HG02798 (cell line): Measurements from ENCODE around the gene GRK6.

ENCODE experiments used
- ATAC-seq: cut with Tn5 transposase; IDR thresholded peaks from one replicate; pipeline ENCODE4 v1.9.1; 2021; ENCODE audit warnings: mild to moderate bottlenecking; ENCODE audit not compliant: unreplicated experiment, poor library complexity

The GRK6 gene

DNA sequence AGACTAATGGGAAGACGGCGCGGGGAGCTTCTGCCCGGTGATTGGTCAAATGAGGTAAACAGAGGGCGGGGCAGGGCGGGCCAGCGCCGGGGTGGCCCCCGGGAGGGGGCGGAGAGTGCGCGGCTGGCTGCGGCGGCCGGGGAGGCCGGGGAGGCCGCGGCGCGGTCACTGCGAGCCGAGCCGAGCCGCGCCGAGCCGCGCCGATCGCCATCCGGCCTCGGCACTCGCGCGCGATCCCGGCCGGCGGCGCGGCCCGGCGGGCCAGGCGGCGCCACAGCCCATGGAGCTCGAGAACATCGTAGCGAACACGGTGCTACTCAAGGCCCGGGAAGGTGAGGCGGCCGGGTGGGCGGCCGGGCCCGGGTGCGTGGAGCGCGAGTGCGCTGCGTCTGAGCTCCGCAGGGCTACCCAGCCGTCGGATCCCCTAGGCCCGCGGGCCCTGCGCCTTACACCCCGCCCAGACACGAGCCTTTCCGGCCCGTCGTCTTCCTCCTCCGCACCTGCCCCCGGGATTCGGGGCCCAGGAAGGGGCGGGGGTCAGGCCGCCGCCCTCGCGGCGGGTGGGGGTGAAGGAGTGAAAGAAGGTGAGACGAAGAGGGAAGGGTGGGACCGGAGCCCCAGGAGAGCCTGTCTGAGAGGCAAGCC lies at the start of gene GRK6:
TSS of gene GRK6 (plus strand) at position 111 of the 645 bp plus-strand sequence. CDS start at position 281, 170 bp downstream.
- ATAC-seq: peak; percentile 11

GRCh38 chr5:177377851-177378776 lies 48.4 kb upstream of the GRK6 start:
- ATAC-seq: no peak

DNA sequence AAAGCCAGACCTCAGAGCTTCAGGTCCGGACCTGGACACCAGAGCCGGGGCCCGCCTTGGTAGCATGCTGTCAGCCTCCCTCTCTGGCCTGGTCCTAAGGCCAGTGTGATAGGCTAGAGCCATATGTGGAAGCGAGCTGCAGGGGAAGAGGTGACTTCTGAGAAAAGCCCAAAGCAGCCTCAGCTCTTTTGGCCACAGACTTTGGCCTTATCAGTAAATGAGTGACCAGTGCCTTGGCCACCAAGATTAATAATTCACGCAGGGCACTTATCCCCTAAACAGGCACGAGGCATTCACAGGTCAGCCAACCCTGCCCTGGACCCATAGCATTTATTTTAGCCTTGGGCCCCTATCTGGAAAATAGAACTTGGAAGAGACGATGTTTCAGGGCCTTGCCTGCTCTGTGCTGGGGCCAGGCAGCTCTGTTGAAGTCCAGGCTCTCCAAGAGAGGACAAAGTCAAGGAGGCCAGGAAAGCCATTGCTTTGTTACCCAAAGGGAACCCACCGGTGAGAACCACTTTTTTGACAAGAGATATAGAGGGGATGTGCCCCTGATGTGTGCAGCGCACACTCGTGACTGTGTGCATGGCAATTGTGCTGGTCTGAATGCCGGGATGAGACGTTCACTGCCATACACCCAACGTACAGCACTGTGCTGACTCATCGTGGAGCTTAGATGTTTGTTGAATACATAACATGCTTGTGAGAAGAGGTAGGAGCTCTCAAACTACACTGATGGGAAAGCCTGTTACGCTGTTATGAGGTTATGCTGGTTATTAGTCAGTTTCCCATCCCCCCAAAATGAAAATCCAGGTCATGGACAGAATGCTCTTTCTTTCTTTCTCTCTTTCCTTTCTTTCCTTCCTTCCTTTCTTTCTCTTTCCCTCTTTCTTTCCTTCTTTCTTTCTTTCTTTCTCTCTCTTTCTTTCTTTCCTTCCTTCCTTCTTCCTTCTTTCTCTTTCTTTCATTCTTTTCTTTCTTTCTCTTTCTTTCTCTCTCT lies 47.3 kb upstream of the GRK6 start:
- peak; percentile 54 for ATAC-seq

DNA sequence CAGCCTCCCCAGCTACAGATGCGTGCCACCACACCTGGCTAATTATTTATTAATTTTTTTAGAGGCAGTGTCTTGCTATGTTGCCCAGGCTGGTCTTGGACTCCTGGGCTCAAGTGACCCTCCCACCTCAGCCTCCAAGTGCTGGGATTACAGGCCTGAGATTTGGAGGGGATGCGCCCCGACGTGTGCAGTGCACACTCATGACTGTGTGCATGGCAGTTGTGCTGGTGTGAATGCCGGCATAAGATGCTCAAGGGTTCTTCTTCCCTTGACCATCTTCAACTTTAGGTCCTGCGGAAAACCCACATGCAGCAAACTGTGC lies 45.7 kb upstream of the GRK6 start:
- ATAC-seq: no peak

GRCh38 chr5:177382423-177383029 lies 44.0 kb upstream of the GRK6 start:
- no peak for ATAC-seq

- ATAC-seq: no peak
Observed at GRCh38 chr5:177383181-177383580, 43.3 kb upstream of the GRK6 start.

DNA sequence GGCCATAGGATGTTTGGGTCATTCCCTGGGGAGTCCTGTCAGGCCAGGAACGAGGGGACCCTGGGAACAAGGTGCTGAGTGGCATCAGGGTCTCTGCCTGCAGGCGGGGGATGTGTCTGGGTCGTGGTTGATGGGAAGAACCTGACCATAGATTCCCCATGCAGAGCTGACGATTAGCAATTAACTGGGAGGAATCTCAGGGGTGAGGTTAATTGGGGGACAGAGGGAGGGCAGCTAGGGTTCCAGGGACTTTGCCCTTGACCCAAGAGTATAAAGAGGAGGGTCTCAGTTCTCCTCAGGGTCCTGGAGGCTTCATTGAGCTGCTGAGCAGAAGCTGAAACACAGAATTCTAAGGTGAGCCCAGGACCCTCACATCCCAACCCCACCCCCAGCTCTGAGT lies 42.3 kb upstream of the GRK6 start, which contains the start of gene SLC34A1:
TSS of gene SLC34A1 (plus strand) at position 301 of the 400 bp plus-strand sequence. CDS start 1,308 bp downstream, outside the sequence.
- ATAC-seq: no peak

- ATAC-seq: no peak
Observed at GRCh38 chr5:177385720-177386119, 40.8 kb upstream of the GRK6 start.

- no peak for ATAC-seq
Observed at GRCh38 chr5:177386542-177386941, 39.9 kb upstream of the GRK6 start.

- no peak for ATAC-seq
Observed at GRCh38 chr5:177387405-177387804, 39.1 kb upstream of the GRK6 start.

DNA sequence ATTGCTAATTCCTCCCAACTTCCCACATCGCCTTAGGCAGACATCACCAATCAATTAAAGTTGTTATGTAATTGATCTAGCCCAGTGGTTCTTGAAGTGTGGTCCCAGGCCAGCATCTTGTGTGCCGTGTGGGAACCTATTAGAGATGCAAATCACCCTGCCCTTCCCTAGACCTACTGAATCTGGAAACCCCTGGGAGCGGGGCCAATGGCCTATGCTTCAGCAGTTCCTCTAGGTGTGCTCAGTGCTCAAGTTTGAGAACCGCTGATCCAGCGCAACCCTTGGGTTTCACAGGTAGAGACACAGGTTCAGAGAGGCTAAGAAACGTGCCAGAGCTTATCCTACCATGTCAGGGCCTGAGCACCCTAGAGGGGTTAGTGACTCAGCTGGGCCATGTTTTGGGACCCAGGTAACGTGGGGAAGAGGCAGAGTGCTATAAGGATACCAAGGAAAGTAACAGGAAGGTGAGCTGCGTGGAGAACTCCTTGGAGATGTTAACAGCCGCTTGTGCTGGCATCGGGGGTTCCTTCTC lies 37.9 kb upstream of the GRK6 start:
- no peak for ATAC-seq

- peak; percentile 55 for ATAC-seq
Observed at GRCh38 chr5:177389241-177390169, 37.0 kb upstream of the GRK6 start.

DNA sequence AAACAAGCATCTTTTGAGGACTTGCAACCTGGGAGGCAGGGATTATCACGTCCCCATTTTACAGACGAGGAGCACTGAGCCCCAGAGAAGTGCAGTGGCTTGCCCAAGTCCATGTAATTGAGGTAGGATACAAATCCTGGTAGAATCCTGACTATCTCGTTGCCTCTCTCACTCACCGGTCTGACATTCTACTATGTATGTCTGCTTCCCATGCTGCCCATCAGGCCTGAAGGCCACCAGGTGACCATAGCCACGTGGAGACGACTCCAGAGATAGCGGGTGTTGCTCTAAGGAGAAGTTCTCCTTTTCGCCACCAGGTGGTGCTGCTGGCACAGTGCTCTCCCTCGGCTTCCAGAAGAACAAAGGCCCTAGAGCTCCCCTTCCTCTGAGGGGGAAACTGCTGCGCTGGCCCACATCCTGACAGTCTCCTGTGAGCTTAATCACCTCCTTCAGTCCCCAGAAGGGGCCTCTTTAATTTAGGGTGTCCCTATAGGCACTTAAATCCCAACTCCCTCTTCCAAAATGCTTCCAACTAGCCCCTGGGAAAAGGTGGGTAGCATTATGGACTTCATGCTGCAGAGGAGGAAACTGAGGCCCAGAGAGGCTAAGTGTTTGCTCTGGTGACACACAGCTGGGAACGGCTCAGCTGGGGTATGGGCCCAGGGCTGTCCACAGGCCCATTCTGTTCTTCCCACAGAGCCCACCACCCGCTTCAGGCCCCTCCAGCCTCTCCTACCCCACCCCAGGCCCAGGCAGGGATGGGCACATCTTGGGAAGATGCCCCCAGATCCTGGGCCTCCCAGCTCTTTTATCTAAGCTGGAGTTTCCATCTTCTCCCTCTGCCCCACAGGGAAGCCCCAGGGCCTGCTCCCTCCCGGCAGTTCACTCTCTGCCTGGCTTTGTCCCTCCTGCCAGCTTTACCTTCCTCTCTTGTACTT lies 35.8 kb upstream of the GRK6 start:
- ATAC-seq: peak; percentile 51

DNA sequence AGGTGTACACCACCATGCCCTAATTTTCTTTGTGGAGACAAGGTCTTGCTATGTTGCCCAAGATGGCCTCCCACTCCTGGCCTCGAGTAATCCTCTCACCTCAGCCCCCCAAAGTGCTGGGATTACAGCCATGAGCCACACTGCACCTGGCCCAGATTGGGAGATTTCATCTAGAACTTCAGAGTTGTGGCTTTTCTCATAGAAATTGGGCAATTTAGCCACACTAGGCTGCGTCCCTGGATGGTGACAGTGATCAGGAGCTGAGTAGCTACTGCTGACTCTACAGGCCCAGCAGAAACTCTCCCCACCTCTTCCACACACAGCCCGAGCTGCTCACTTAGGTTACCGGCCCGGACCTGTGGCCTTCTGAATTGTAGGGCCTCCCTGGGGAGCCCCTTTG lies 33.7 kb upstream of the GRK6 start:
- ATAC-seq: no peak

GRCh38 chr5:177393206-177393765 lies 33.2 kb upstream of the GRK6 start:
- no peak for ATAC-seq

DNA sequence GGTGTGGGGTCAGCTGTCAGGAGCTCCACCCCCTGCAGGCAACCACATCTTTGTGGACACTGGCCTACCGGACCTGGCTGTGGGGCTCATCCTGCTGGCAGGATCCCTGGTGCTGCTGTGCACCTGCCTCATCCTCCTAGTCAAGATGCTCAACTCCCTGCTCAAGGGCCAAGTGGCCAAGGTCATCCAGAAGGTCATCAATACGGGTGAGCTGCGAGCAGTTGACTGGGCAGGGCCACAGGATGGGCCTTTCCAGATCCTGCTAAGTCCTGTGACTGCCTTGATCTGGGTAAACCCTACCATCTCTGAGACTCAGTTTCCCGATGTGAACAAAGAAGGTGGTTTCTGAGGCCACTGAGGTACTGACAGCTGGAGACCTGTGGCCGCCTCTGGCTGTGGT lies 32.5 kb upstream of the GRK6 start:
- no peak for ATAC-seq

GRCh38 chr5:177396078-177396477 lies 30.4 kb upstream of the GRK6 start:
- ATAC-seq: no peak
